Neuron (in vitro differentiated cells): ENCODE measurements around the gene CAPN15.
A peak's percentile ranks its signal among the peaks of the same experiment; 100 is the strongest.

Experiments
- H2AFZ ChIP-seq: one replicate; pipeline ENCODE4 v1.6.1; 2013; ENCODE audit warnings: low read depth, mild to moderate bottlenecking, inconsistent platforms, low read length, moderate library complexity
- H3K27me3 ChIP-seq: one replicate; pipeline ENCODE4 v1.6.1; 2013; ENCODE audit warnings: low read length; ENCODE audit not compliant: insufficient read depth
- H3K36me3 ChIP-seq: one replicate; pipeline ENCODE4 v1.6.1; 2013; ENCODE audit warnings: low read length; ENCODE audit not compliant: insufficient read depth
- H3K4me1 ChIP-seq: one replicate; pipeline ENCODE4 v1.6.1; 2013; ENCODE audit warnings: low read length; ENCODE audit not compliant: insufficient read depth
- H3K4me3 ChIP-seq: 2 replicates; pipeline ENCODE4 v1.5.1; 2013; ENCODE audit warnings: mild to moderate bottlenecking, low read length, moderate library complexity
- H3K9me3 ChIP-seq: one replicate; pipeline ENCODE4 v1.6.1; 2013; ENCODE audit warnings: low read length

Gene CAPN15

DNA sequence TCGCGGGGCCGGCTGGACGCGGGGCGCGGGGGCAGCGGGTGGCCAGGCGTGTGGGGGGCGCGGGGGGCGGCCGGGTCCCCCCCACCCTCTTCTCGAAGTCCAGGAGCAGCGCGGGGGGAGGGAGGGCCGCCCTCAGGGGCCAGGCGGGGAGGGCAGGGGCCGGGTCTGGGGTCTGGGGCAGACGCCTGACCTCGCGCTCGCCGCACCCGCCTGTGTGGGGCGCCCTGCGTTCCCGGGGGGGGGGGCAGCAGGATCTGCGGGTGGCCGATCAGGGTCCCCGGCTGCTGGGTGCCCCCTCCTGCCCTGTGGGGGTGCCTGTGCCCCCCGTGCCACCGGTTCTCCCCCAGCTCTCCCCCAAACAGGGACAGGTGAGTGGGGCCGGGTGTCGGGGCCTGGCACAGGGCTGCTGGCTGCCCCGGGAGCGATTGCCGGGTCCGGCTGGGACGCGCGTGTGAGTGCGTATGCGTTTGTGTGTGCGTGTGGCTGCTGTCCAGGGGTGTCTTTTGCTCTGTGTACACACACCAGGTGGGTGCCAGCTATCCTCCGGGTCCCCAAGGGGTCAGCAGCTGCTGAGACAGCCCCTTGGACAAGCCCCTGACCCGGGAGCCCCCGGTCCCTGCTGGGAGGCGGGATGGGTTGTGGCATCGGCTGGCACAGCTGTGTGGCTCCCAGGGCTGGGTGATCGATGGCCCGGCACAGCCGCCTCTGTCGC, 33.3 kb downstream of the CAPN15 start:
- Histone ChIP-seq H3K36me3 (no peaks in the 10 kb centered on the region), H2AFZ (no peak overlapping the region), H3K27me3 (peaks cover 41% of the 10 kb centered on the region), H3K4me1 (peaks cover 18% of the 10 kb centered on the region), H3K9me3 (no peaks in the 10 kb centered on the region), H3K4me3 (no peak overlapping the region)

DNA sequence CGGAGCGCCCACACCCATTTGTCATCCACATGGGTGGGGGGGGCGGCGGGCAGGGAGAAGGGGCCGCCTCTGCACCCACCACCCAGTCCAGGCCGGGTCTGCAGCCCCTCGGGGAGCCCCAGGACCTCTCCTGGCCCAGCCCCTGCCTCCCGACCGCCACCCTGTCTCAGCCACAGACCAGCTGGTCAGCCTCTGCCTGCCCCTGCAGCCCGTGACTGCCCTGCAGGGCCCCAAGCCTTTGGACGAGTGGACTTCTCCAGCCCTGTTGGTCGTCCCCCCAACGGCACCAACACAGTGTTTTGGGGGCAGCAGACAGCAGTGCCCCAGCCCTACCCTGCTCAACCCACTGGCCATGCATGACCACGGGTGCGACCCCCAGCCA, 33.9 kb downstream of the CAPN15 start:
- no peaks in the 10 kb centered on the region for H3K36me3 ChIP-seq
- no peak overlapping the region for H3K4me3 ChIP-seq
- peaks cover 23% of the 10 kb centered on the region for H3K4me1 ChIP-seq
- no peak overlapping the region for H2AFZ ChIP-seq
- H3K27me3 ChIP-seq = peaks cover 41% of the 10 kb centered on the region
- H3K9me3 ChIP-seq = no peaks in the 10 kb centered on the region

DNA sequence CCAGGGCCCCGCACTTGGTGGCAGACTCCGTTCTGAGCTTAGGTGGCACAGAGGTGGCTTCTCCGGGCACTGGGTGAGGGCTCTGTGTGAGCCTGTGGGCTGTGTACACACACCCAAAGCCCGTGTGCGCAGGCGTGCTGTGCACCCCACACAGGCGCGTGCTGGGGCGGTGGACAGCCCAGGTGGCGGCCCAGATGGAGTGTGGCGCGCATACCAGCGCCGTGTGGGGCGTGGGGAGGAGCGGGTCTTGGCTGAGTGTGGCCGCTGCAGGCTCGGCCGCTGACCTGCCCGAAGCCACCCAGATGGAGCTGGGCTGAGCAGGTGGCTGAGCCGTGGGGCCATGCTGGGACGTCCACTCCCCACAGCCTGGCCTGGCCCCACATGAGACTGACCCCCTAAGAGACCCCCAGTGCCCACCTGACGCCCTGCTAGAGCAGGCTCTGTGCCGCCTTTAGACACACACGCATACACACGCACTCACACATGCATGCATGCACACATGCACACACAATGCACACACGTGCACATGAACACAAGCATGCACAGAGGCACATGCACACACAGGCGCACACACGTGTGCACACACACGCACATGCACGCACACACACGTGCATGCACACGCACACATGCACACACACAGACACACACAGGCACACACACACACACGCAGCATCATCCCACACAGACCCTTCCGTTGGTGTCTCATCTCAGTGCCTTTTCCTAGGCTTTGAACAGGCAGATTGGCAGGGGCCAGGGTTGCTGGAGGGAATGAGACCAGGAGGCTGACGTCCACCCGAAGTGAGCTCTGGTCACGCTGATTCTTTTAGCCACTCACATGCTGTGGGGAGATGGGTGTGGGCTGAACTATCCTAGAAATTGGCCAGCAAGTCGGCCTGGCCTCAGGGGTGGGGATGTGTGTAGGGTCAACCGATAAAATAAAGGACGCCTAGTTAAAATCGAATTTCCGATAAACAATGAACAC, 34.7 kb downstream of the CAPN15 start:
- H3K4me3 ChIP-seq = no peak overlapping the region
- peaks cover 41% of the 10 kb centered on the region for H3K27me3 ChIP-seq
- H3K9me3 ChIP-seq = no peaks in the 10 kb centered on the region
- no peak overlapping the region for H2AFZ ChIP-seq
- H3K4me1 ChIP-seq = peaks cover 32% of the 10 kb centered on the region
- H3K36me3 ChIP-seq = no peaks in the 10 kb centered on the region

DNA sequence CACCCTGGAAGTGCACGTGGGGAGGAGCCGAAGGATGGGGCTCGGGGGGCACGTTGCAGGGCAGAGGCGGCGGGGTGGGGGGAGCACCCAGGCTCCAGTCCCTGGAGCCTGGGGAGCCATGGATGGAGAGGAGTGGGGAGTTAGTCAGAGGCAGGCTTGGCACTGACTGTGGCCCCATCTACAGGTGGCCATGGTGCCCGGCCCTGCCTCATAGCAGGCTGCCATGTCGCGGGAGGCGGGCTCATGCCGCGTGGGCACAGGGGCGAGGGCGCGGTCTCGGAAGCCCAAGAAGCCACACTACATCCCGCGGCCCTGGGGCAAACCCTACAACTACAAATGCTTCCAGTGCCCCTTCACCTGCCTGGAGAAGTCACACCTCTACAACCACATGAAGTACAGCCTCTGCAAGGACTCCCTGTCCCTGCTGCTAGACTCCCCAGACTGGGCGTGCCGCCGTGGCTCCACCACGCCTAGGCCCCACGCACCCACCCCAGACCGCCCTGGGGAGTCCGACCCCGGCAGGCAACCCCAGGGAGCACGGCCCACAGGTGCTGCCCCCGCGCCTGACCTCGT, 35.6 kb downstream of the CAPN15 start:
- H3K36me3 ChIP-seq = no peaks in the 10 kb centered on the region
- peaks cover 32% of the 10 kb centered on the region for H3K4me1 ChIP-seq
- H3K4me3 ChIP-seq = no peak overlapping the region
- no peaks in the 10 kb centered on the region for H3K9me3 ChIP-seq
- peaks cover 39% of the 10 kb centered on the region for H3K27me3 ChIP-seq
- H2AFZ ChIP-seq = no peak overlapping the region

DNA sequence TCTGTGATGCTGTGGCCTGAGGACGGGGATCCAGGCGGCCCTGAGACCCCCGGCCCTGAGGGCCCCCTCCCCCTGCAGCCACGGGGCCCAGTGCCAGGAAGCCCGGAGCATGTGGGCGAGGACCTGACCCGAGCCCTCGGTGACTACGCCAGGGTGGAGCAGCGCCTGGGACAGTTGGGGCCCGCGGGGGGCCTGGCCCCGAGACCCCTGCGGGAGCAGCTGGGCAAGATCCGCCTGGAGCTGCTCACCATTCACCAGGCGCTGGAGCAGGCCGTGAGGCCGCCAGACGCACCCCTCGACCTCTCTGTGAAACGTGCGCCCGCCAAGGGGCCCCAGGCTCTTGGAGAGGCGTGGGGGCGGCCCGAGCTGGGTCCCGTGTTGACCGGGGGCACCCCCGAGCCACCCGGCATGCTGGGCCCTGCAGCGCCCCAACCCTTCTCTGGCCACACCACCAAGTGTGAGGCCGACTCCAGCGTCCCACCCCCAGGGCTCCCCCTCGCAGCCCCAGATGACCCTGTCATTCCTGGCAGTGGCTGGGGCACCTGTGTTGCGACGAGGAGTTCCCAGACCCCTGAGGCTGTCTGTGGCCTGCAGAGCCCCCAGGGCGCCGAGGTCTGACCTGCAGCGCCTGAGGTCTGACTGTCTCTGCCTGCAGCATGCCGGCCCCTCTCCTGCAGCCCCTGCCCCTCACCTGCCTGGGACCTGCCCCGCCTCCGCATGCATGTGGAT, 37.3 kb downstream of the CAPN15 start:
- Histone ChIP-seq H3K27me3 (peaks cover 22% of the 10 kb centered on the region), H3K36me3 (no peaks in the 10 kb centered on the region), H3K4me3 (no peak overlapping the region), H2AFZ (no peak overlapping the region), H3K9me3 (no peaks in the 10 kb centered on the region), H3K4me1 (peaks cover 34% of the 10 kb centered on the region)

DNA sequence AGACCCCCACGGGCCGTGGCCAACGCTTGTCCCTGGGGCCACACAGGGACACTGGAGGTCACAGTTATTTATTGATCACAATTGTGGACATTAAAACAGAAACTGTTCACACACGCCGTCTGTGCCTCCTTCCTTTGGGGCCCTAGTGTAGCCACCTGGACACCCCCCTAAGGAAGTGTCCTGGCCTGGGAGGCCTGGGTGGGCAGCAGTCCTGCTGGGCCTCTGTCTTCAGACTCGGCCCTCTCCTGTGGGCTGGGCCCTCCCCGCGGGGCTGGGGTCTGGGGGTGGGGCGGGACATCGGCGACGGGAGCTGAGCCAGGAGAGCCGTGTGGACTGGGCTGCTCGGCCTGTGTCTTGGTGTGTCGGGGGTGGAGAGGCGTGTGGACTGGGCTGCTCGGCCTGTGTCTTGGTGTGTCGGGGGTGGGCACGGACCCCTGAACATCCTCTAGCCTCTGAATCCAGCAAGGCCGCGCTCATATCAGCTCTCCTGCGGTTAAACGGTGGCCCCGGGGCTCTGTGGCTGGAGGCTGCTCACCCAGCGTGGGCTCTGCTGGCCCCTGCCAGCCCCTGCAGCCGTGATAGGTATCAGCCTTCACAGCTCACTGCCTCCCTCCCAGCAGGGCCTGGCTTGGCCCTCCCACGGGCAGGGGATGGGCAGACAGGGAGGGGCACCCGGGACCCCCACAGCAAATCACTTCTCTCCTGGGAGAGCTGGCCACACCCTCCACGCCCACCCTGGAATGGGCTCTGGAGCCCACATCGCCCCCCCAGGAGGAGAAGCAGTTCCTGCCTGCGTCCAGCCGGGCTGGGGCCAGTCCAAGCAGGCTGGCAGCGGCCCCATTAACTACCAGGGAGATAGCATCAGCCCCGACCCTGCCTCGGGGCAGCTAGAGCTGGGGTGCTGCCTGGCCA, 38.2 kb downstream of the CAPN15 start:
- H3K9me3 ChIP-seq = no peaks in the 10 kb centered on the region
- H3K4me1 ChIP-seq = peaks cover 35% of the 10 kb centered on the region
- no peaks in the 10 kb centered on the region for H3K36me3 ChIP-seq
- H3K4me3 ChIP-seq = no peak overlapping the region
- no peak overlapping the region for H2AFZ ChIP-seq
- H3K27me3 ChIP-seq = peaks cover 20% of the 10 kb centered on the region

DNA sequence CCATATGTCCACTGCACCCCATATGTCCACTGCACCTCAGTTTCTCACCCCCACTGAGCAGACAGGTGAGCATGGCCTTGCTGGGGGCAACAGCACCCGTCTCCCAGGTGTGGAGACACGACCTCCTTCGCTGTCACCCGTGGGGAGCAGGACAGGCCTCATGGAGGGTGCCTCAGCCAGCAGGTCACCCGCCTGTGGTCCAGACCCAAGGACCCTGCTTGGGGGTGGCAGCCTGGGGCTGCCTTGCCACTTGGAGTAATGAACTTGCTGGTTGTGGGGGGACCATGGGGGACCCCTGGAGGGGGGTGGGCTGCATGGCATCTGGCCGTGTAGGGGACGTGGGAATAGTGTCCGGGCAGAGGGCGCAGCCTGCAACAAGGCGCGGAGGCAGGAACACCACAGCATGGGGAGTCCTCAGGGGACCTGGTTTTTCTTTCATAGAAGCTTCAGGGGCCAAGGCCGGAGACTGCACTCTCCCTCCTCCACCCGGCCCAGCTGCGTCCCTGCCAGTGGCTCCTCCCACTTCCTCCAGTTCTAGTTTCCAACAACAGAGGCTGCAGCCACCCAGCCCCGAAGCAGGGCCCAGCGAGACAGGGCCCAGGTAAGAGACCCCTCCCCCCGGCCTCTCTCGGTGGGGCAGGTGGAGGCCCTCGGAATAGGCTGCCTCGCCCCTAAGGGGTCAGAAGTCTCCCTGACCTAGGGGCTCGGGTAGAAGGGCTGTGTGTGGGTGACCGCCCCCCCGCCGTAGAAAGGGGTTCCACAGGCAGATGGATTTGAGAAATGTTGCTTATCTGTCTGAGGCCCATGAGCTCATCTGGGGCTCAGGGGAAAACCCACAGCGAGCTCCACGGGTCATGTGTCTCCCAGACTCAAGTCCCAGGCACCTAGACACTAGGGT, 39.2 kb downstream of the CAPN15 start, which contains the start of gene NHLRC4:
NHLRC4 (plus strand) TSS at position 531 of the 898 bp plus-strand sequence. CDS start 1,043 bp downstream, outside the sequence.
- Histone ChIP-seq H3K27me3 (peaks cover 11% of the 10 kb centered on the region), H3K4me3 (no peak within 1 kb of the TSS), H3K4me1 (peaks cover 41% of the 10 kb centered on the region), H3K9me3 (no peaks in the 10 kb centered on the region), H2AFZ (no peak within 1 kb of the TSS), H3K36me3 (no peaks in the 10 kb centered on the region)

DNA sequence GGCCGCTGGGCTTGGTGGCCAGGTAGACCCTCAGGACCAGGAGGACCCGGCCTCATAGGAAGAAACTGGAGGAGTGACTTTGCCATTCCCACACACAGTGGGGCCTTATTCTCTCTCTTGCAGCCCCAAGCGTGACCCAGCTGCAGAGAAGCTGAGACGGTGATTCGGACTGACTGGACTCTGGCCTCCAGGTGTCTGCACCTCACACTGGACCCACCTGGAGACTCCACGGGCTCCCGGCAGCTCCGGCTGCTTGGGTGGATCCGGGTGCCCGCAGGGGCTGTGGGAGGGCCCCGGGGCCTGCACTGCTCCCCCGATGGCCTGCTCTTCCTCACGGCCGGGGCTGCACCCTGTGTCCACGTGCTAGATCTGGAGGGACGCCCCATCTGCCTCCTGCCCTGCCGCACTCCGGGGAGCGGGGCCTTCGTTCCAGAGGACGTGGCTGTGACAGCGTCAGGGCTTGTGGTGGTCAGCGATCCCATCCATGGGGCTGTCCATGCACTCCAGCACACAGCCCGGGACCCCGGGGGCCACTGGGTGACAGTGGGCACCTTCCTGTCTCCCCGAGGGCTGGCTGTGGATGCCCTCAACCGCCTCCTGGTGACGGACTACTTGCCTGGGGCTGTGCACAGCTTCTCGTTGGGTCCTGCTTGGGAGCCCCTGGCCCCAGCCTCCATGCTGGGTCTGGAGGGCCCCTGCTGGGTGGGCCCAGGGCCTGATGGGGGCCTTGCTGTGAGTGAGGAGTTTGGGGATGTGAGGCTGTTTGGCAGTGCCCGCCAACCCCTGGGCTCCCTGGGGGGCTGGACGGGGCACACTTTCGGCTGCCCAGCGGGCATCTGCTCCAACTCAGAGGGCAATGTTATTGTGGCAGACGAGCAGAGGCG, 40.1 kb downstream of the CAPN15 start:
- Histone ChIP-seq H3K27me3 (peaks cover 2% of the 10 kb centered on the region), H3K36me3 (no peaks in the 10 kb centered on the region), H3K4me1 (peaks cover 41% of the 10 kb centered on the region), H3K9me3 (no peaks in the 10 kb centered on the region), H2AFZ (no peak overlapping the region), H3K4me3 (no peak overlapping the region)

DNA sequence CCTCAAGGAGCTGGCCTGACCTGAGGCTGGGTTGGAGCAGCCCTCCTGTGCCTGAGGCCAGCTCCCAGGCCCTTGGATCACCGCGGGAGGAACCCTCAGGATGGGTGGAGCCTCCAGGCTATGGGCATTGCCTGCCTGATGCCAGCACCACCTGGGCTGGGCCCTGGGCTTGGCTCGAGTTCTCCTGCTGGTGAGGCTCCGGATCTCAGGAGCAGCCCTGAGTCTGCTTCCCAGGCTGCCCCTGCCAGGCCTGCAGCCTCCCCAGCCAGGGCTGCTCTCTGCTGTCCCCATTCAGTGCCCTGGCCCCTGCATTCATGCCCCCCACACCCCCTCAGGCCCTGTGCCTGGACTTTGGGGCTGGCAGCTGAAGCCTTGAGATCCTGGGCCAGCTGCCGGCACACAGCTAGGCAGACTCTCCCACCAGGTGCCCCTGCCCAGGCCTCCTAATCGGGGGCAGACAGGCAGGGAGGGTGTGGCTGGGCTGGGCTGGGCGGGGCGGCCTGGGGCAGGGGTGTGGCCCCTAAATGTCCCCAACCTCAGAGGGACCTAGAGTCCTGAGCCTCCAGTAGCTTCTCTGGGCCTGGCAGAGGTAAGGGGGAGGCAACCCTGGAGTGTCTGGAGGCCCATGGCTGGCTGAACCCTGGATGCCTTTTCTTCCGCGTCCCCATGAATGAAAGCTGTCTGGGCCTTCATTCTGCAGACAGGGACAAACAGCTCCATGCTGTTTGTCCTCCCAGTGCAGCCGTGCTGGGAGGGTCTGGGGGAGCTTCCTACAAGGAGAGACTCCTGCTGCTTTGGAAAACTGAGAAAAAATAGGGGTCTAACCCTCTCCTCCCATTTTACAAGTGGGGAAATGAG, 41.1 kb downstream of the CAPN15 start:
- H3K27me3 ChIP-seq = no peaks in the 10 kb centered on the region
- H3K4me1 ChIP-seq = peaks cover 41% of the 10 kb centered on the region
- H2AFZ ChIP-seq = peak overlapping the region; percentile 88
- no peaks in the 10 kb centered on the region for H3K36me3 ChIP-seq
- no peaks in the 10 kb centered on the region for H3K9me3 ChIP-seq
- peak overlapping the region; percentile 72 for H3K4me3 ChIP-seq
